GM23248 (cell line): ENCODE results near the gene UCKL1. TPM values are rescaled to one million over a fixed set of nuclear protein-coding genes. Genes with fewer than 3 reads are reported as not detected.

Experiments used
- DNase-seq: peaks from one replicate; pipeline ENCODE4 v3.0.0-alpha.2; 2015
- H2AFZ ChIP-seq: fragments of 200-600 bp; sonication (generic); 2 replicates; pipeline ENCODE4 v1.6.1; 2016; ENCODE audit warnings: antibody characterized with exemption
- H3F3A ChIP-seq: fragments of 200-600 bp; sonication (generic); 2 replicates; pipeline ENCODE4 v1.6.1; 2016; ENCODE audit warnings: mild to moderate bottlenecking, antibody characterized with exemption, mixed run types; ENCODE audit not compliant: insufficient read depth
- H3K27ac ChIP-seq: fragments of 200-600 bp; sonication (generic); 2 replicates; pipeline ENCODE4 v1.5.1; 2016; ENCODE audit warnings: mild to moderate bottlenecking
- H3K27me3 ChIP-seq: fragments of 200-600 bp; sonication (generic); replicated peaks from 2 replicates; pipeline ENCODE4 v1.6.1; 2016; ENCODE audit warnings: mild to moderate bottlenecking; ENCODE audit not compliant: insufficient read depth
- H3K36me3 ChIP-seq: fragments of 200-600 bp; sonication (generic); 2 replicates; pipeline ENCODE4 v1.6.1; 2016; ENCODE audit warnings: low read depth, mild to moderate bottlenecking
- H3K4me1 ChIP-seq: fragments of 200-600 bp; sonication (generic); 2 replicates; pipeline ENCODE4 v1.6.1; 2016; ENCODE audit warnings: mild to moderate bottlenecking; ENCODE audit not compliant: insufficient read depth
- H3K4me2 ChIP-seq: fragments of 200-600 bp; sonication (generic); one replicate; pipeline ENCODE4 v1.6.1; 2016; ENCODE audit warnings: mild to moderate bottlenecking; ENCODE audit not compliant: unreplicated experiment
- H3K4me3 ChIP-seq: fragments of 200-600 bp; sonication (generic); 2 replicates; pipeline ENCODE4 v1.5.1; 2016; ENCODE audit warnings: mild to moderate bottlenecking
- H3K79me2 ChIP-seq: fragments of 200-600 bp; sonication (generic); 2 replicates; pipeline ENCODE4 v1.6.1; 2016; ENCODE audit warnings: mild to moderate bottlenecking; ENCODE audit not compliant: insufficient read depth
- H3K9ac ChIP-seq: fragments of 200-600 bp; sonication (generic); 2 replicates; pipeline ENCODE4 v1.6.1; 2016; ENCODE audit warnings: mild to moderate bottlenecking
- H3K9me2 ChIP-seq: fragments of 200-600 bp; sonication (generic); 2 replicates; pipeline ENCODE4 v1.6.1; 2016; ENCODE audit warnings: mixed run types, mild to moderate bottlenecking, moderate library complexity; ENCODE audit not compliant: insufficient read depth
- H3K9me3 ChIP-seq: fragments of 200-600 bp; sonication (generic); one replicate; pipeline ENCODE4 v1.6.1; 2017; ENCODE audit warnings: low read depth
- H4K20me1 ChIP-seq: fragments of 200-600 bp; sonication (generic); 2 replicates; pipeline ENCODE4 v1.6.0; 2016; ENCODE audit not compliant: insufficient read depth
- EZH2 ChIP-seq: fragments of 200-600 bp; sonication (generic); IDR thresholded peaks from 2 replicates; pipeline ENCODE4 v1.6.1; 2018; ENCODE audit warnings: antibody characterized with exemption, mild to moderate bottlenecking; ENCODE audit not compliant: insufficient read depth, poor library complexity, severe bottlenecking
- EZH2phosphoT487 ChIP-seq: fragments of 200-600 bp; sonication (generic); IDR thresholded peaks from 2 replicates; pipeline ENCODE4 v1.6.1; 2018; ENCODE audit warnings: antibody characterized with exemption, moderate library complexity, mild to moderate bottlenecking, low read depth; ENCODE audit not compliant: insufficient read depth
- WGBS, 2 experiments: methylation state at CpG; one replicate each; pipeline ENCODE4 v1.1.6; 2015 to 2017; ENCODE audit warnings: low lambda C conversion rate in 2 of 2, low coverage in 1 of 2; ENCODE audit errors: missing lambda C conversion rate in 2 of 2; 5-methylcytosine and 5-hydroxymethylcytosine counted together
- in situ Hi-C: fragments of 300-500 bp; cut with MboI; formaldehyde crosslinking; loops from 2 replicates; pipeline ENCODE4 v1.15.0; 2020
- polyA plus RNA-seq: library from polyadenylated mRNA; unstranded; fragments of >200 nt; fragmentation: Nextera tagmentation; extraction: Ambion mirVana; gene quantifications from 2 replicates; pipeline ENCODE4 v1.2.1, GENCODE V29; 2016
- total RNA-seq: library from RNA; depleted of rRNA; stranded (reverse); fragments of >200 nt; shearing (Covaris generic); gene quantifications from 2 replicates; pipeline ENCODE4 v1.2.3, GENCODE V29; 2014

Gene UCKL1
- total and polyA plus RNA-seq, 2 experiments from 2014 or later: 17.6 to 33.4 TPM

- peaks cover 79% of the 10 kb centered on the region for H3K79me2 ChIP-seq
- H3F3A ChIP-seq: peaks cover 12% of the 10 kb centered on the region
- H3K9me3 ChIP-seq: no peaks in the 10 kb centered on the region
- no peak overlapping the region for H3K4me3 ChIP-seq
- WGBS, 2 experiments: 43 to 45% methylated on average over 27 of the region's 27 CpGs
- no peaks in the 10 kb centered on the region for H3K27me3 ChIP-seq
- H3K4me2 ChIP-seq: no peak overlapping the region
- H3K36me3 ChIP-seq: no peaks in the 10 kb centered on the region; the same call in 1 of the 2 replicates
- DNase-seq: no peak
- H4K20me1 ChIP-seq: no peaks in the 10 kb centered on the region; the same call in 1 of the 2 replicates
- H3K9me2 ChIP-seq: no peaks in the 10 kb centered on the region
- in situ Hi-C loops: no loop called here
- peaks cover 8% of the 10 kb centered on the region; the same call in 1 of the 2 replicates for H3K4me1 ChIP-seq
- TF ChIP-seq EZH2phosphoT487 (no peak), EZH2 (no peak)
- H3K27ac ChIP-seq: no peak overlapping the region
- H2AFZ ChIP-seq: no peak overlapping the region
- H3K9ac ChIP-seq: no peak overlapping the region
Measured at GRCh38 chr20:63947638-63948456, 8.4 kb downstream of the UCKL1 start.

- peaks cover 72% of the 10 kb centered on the region for H3K79me2 ChIP-seq
Measured at GRCh38 chr20:63946986-63947637, 9.1 kb downstream of the UCKL1 start.

GRCh38 chr20:63945921-63946920, 10.0 kb downstream of the UCKL1 start:
- in situ Hi-C loops: no loop called here
- TF ChIP-seq EZH2: no peak
- TF ChIP-seq EZH2phosphoT487: no peak
- H3K9me3 ChIP-seq: no peaks in the 10 kb centered on the region
- H3K4me3 ChIP-seq: no peak overlapping the region
- H3K4me2 ChIP-seq: no peak overlapping the region
- peaks cover 8% of the 10 kb centered on the region; the same call in 1 of the 2 replicates for H3K4me1 ChIP-seq
- no peaks in the 10 kb centered on the region; the same call in 1 of the 2 replicates for H4K20me1 ChIP-seq
- 95 to 96% methylated on average over 31 to 37 of the region's 39 CpGs for WGBS, 2 experiments
- H3K9me2 ChIP-seq: no peaks in the 10 kb centered on the region
- no peaks in the 10 kb centered on the region for H3K27me3 ChIP-seq
- no peak overlapping the region for H2AFZ ChIP-seq
- DNase-seq: no peak
- H3F3A ChIP-seq: peaks cover 15% of the 10 kb centered on the region
- H3K79me2 ChIP-seq: peaks cover 63% of the 10 kb centered on the region
- no peak overlapping the region for H3K27ac ChIP-seq
- no peaks in the 10 kb centered on the region; the same call in 1 of the 2 replicates for H3K36me3 ChIP-seq
- no peak overlapping the region for H3K9ac ChIP-seq

More at GRCh38 chr20:63946986-63947637, 9.1 kb downstream of the UCKL1 start:
- Histone ChIP-seq H3K9me3 (no peaks in the 10 kb centered on the region), H3K27me3 (no peaks in the 10 kb centered on the region), H3F3A (peaks cover 15% of the 10 kb centered on the region), H3K27ac (no peak overlapping the region), H3K4me1 (peaks cover 8% of the 10 kb centered on the region; the same call in 1 of the 2 replicates), H3K4me3 (no peak overlapping the region), H3K4me2 (no peak overlapping the region), H3K9ac (no peak overlapping the region), H2AFZ (no peak overlapping the region), H3K9me2 (no peaks in the 10 kb centered on the region), H4K20me1 (no peaks in the 10 kb centered on the region; the same call in 1 of the 2 replicates), H3K36me3 (no peaks in the 10 kb centered on the region; the same call in 1 of the 2 replicates)
- TF ChIP-seq EZH2: no peak
- in situ Hi-C loops: no loop called here
- 81% methylated on average over 15 of the region's 15 CpGs for WGBS, 2 experiments
- DNase-seq: no peak
